ENCODE data around the gene LIPC. TPM values are rescaled to one million over a fixed set of nuclear protein-coding genes. Genes with fewer than 3 reads are reported as not detected.

The LIPC gene
- total and polyA plus RNA-seq, 10 donors: 0.47 to 2.5 (median 1.0) TPM

DNA sequence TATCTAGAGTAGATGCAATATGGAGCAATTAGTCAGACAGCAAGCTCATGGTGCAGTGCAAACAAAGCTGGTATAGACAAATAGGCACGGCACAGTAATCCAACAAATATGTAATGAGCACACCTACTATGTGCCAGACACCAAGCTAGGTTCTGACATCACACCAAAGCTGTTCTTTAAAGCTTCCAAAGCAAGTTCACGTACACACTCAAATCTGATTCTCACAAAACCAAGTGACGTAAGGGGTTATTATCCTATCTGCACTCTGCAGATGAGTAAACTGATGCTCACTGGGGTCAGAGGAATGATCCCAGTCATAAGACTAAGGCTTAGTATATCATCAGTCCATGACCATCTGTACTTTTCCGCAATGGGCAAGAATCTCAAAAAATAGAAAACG is 27.8 kb upstream of the LIPC start:
- TF ChIP-seq, protein P1, sequence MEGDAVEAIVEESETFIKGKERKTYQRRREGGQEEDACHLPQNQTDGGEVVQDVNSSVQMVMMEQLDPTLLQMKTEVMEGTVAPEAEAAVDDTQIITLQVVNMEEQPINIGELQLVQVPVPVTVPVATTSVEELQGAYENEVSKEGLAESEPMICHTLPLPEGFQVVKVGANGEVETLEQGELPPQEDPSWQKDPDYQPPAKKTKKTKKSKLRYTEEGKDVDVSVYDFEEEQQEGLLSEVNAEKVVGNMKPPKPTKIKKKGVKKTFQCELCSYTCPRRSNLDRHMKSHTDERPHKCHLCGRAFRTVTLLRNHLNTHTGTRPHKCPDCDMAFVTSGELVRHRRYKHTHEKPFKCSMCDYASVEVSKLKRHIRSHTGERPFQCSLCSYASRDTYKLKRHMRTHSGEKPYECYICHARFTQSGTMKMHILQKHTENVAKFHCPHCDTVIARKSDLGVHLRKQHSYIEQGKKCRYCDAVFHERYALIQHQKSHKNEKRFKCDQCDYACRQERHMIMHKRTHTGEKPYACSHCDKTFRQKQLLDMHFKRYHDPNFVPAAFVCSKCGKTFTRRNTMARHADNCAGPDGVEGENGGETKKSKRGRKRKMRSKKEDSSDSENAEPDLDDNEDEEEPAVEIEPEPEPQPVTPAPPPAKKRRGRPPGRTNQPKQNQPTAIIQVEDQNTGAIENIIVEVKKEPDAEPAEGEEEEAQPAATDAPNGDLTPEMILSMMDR (IDR thresholded peaks at IDR 0.05 in 8 of 11, conservative IDR thresholded peaks at IDR 0.05 in 3 of 11): no peak
- TF ChIP-seq POLR2A (IDR thresholded peaks at IDR 0.05) (no peak), POLR2AphosphoS5 (IDR thresholded peaks at IDR 0.05) (no peak)
- WGBS, 5 donors: 93 to 96% (median 94%) methylated on average over 5 of the region's 5 CpGs
- Histone ChIP-seq H3K4me3 (no peak overlapping the region), H3K4me1 (no peaks in the 10 kb centered on the region), H3K9me3 (no peaks in the 10 kb centered on the region), H3K27me3 (replicated peaks in 1 of 7) (no peaks in the 10 kb centered on the region), H3K36me3 (no peaks in the 10 kb centered on the region), H3K27ac (no peak overlapping the region)
- intact Hi-C loops (cut with DNase I; ENCODE audit: low total_unique reads): no loop called here
- no peak for DNase-seq

GRCh38 chr15:58404722-58405121 is 27.1 kb upstream of the LIPC start:
- DNase-seq: no peak
- WGBS, 5 donors: 63 to 73% (median 70%) methylated on average over 2 of the region's 2 CpGs
- Histone ChIP-seq H3K4me3 (no peak overlapping the region), H3K9me3 (no peaks in the 10 kb centered on the region), H3K4me1 (peaks cover 0 to 5% (median 0%) of the 10 kb centered on the region in 6 donors), H3K36me3 (no peaks in the 10 kb centered on the region), H3K27me3 (replicated peaks in 1 of 7) (no peaks in the 10 kb centered on the region), H3K27ac (no peak overlapping the region)
- TF ChIP-seq, protein P1 (IDR thresholded peaks at IDR 0.05 in 8 of 11, conservative IDR thresholded peaks at IDR 0.05 in 3 of 11): no peak
- TF ChIP-seq POLR2A (IDR thresholded peaks at IDR 0.05): no peak
- TF ChIP-seq POLR2AphosphoS5 (IDR thresholded peaks at IDR 0.05): no peak
- intact Hi-C loops (cut with DNase I; ENCODE audit: low total_unique reads): no loop called here

DNA sequence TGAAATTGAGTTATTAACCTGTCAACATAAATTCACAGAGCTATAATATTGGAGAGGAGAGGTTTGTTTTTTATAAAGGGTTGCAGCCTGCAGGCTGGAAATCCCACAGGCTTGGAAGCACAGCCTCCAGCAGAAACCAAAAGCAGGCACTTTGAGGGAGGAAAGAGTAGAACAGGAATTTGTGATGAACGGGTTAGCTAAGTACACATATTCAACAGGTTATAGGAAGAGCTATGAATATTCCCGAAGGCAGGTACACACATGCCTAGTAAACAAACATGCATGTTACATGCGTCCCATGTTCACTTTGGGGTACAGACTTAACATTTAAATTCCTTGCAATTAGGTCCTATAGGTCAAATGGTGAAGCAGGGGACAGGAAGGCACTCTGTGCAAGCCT is 25.9 kb upstream of the LIPC start:
- intact Hi-C loops (cut with DNase I; ENCODE audit: low total_unique reads): no loop called here
- no peaks in the 10 kb centered on the region for H3K9me3 ChIP-seq
- WGBS, 5 donors: 71 to 93% (median 87%) methylated on average over 3 of the region's 3 CpGs

DNA sequence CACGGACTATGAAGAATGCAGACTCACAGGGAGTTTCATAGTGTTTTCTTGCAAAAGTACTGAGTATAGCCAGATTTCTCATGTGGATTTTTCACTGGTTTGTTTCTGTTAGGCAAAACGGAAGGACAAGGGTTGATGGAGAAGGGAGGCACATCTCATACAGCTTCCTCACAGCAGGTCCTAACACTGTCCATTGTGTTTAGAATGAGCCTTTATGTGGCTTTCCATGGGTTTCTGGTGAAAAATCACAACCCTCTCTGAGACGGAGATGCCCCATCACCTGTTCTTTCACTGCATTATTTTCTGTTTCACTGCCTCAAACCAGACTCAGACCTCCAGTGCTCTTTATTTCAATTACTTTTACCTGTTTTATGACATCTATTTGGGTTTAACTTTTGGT is 25.0 kb upstream of the LIPC start:
- DNase-seq: no peak
- Histone ChIP-seq H3K9me3 (no peaks in the 10 kb centered on the region), H3K4me1 (peaks cover 0 to 10% (median 0%) of the 10 kb centered on the region in 6 donors), H3K36me3 (no peaks in the 10 kb centered on the region), H3K27me3 (replicated peaks in 1 of 7) (no peaks in the 10 kb centered on the region), H3K27ac (no peak overlapping the region), H3K4me3 (no peak overlapping the region)
- intact Hi-C loops (cut with DNase I; ENCODE audit: low total_unique reads): no loop called here
- no peak for TF ChIP-seq POLR2AphosphoS5 (IDR thresholded peaks at IDR 0.05)
- no peak for TF ChIP-seq POLR2A (IDR thresholded peaks at IDR 0.05)
- TF ChIP-seq, protein P1 (IDR thresholded peaks at IDR 0.05 in 8 of 11, conservative IDR thresholded peaks at IDR 0.05 in 3 of 11): no peak
- 86 to 95% (median 88%) methylated on average over 3 of the region's 3 CpGs for WGBS, 5 donors

More for the DNA sequence above, 25.9 kb upstream of the LIPC start:
- Histone ChIP-seq H3K27ac (no peak overlapping the region), H3K4me3 (no peak overlapping the region), H3K4me1 (peaks cover 0 to 10% (median 0%) of the 10 kb centered on the region in 6 donors), H3K27me3 (replicated peaks in 1 of 7) (no peaks in the 10 kb centered on the region), H3K36me3 (no peaks in the 10 kb centered on the region)
- no peak for DNase-seq
- TF ChIP-seq, protein P1 (IDR thresholded peaks at IDR 0.05 in 8 of 11, conservative IDR thresholded peaks at IDR 0.05 in 3 of 11): no peak
- no peak for TF ChIP-seq POLR2A (IDR thresholded peaks at IDR 0.05)
- TF ChIP-seq POLR2AphosphoS5 (IDR thresholded peaks at IDR 0.05): no peak

All from spleen (tissue), 11 donors.